HG02678 (cell line): ENCODE results near the gene SRL.
"Not testable (repeated sequence)": the region's sequence is repeated elsewhere in the genome, so short reads cannot be mapped to it uniquely, and the experiment has no call there.

Experiments
- ATAC-seq: cut with Tn5 transposase; IDR thresholded peaks from one replicate; pipeline ENCODE4 v1.9.1; 2021; ENCODE audit warnings: mild to moderate bottlenecking, moderate library complexity; ENCODE audit not compliant: unreplicated experiment

Gene SRL

GRCh38 chr16:4261557-4262172, 19.8 kb upstream of the SRL start:
- no peak for ATAC-seq

GRCh38 chr16:4260360-4260759, 18.5 kb upstream of the SRL start:
- no peak for ATAC-seq

DNA sequence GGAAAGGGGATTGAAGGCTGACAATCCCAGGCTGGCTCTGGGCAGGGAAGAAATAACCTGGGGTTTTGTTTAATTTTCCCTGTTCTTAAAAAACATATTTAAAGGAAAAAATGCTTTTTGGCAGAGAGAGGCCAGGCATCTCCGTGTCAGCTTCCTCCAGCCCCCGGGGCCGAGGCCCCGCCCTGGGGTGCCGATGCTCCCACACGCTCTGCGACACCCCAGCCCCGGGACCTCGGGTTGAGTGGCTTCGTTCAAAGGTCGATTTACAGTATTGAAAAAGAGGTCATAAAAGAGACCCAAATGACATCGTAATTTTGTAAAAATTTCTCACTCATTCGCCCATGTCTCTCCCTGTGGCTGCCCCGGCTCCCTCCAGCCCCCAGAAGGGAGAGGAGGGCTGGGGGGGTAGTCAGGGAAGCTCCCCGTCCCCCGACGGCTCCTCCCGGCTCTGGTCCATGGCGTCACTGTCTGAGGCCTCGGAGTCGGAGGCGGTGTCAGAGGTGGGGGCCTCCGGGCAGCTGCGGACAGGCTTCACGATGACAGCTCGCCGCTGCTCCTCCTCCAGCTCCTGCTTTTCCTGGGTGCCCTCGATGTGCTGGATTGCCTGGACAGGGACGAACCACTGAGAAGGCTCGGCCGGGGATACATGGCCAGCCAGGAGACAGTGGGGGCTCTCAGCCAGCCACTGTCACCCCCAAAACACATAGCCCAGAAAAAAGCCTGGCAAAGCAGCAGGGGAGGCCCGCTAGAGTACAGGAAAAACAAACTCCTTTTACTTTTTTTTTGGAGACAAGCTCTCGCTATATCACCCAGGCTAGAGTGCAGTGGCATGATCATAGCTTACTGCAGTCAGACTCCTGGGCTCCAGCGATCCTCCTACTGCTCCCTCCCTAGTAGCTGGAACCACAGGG, 16.0 kb upstream of the SRL start:
- no peak for ATAC-seq

DNA sequence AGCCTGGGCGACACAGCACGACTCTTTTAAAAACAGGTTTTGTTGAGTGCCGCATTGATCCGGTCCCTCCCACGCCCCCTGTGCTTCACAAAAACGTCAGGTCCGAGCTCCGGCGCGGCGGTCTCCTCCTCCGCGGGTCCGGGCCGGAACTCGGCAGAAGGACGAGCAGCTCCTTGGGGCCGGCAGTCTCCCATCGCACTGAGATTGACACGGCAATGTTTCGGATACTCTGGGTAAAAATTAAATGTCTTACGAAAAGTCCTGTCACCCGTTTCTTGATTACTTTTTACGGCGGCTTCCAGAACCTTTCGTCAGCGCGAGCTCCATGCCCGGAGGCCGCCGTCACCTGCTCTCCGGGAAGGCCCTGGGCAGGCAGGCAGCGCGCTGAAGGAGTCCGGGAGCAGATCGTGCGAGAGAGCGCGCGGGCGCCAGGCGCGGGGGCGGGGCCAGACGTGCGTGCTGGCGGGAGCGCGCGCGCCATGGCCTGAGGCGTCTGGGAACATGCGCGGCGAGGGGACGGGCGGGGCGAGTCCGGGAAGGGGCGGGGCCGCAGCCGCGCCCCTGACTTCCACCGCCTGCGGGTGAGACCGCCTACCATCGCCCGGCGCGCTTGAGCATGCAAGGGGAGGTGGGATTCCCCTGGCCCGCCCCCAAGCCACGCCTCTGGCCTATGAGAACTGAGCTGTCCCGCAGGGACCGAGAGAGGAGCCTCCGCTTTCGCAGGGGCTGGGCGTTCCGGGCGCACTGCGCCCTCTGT, 11.7 kb upstream of the SRL start:
- peak; percentile 94 for ATAC-seq

DNA sequence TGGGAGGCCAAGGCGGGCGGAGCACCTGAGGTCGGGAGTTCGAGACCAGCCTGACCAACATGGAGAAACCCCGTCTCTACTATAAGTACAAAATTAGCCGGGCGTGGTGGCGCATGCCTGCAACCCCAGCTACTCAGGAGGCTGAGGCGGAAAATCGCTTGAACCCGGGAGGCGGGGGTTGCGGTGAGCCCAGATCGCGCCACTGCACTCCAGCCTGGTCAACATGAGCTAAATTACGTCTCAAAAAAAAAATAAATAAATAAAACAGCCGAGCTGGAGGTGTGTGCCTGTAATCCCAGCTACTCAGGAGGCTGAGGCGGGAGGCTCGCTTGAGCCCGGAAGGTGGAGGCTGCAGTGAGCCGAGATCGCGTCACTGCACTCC, 11.1 kb upstream of the SRL start:
- ATAC-seq: not testable (repeated sequence)

DNA sequence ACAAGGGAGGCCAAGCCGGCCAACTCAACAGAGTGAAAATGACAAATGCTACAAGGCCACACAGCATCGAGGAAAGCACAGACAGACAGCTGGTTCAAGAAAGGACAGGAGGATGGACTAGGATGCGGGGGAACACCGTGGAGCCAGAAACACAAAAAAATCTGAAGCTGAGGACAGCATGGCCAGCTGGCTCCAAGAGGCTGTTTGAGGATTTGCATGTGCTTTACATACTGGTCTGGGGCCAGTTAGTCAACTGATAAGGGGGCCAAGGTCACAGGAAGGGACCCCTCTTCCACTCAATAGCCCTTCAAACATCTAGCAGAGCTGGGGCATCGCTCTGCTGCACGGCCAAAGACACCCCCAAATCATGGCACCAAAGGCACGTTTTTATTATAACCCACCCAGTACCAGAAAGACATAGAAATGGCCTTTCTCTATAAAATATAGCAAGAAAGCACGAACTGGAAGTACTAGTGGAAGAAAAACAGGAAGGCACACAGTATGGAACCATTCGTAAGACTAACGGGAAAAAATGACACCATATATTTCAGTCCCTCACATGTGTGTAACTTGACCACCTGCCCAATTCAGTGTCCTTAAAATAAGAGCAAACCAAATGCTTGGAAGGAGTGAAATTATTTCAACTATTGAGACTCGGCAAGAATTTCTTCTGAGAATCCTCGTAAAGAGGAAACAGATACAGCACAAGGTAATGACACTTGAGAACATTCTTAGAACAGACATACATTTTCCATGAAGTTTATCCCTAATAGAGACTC, 7.8 kb upstream of the SRL start:
- ATAC-seq: no peak

DNA sequence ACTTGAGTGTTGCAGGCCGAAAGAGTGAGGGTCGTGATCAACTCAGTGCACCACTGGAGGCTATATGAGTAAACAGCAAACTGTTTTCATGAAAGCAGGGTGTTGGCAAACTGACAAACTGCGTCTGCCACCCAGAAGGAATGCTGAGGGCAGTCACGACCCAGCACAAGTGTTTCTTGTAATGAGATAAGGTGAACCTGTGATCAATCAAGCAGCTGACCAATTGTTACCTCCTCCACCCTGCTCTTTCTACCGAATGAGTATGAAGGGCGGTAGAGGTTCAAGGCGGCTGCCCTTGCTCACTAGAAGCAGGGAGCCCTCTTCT, 5.5 kb upstream of the SRL start:
- ATAC-seq: no peak

- ATAC-seq: no peak
These were observed 5.0 kb upstream of the SRL start for GRCh38 chr16:4246777-4247459.

DNA sequence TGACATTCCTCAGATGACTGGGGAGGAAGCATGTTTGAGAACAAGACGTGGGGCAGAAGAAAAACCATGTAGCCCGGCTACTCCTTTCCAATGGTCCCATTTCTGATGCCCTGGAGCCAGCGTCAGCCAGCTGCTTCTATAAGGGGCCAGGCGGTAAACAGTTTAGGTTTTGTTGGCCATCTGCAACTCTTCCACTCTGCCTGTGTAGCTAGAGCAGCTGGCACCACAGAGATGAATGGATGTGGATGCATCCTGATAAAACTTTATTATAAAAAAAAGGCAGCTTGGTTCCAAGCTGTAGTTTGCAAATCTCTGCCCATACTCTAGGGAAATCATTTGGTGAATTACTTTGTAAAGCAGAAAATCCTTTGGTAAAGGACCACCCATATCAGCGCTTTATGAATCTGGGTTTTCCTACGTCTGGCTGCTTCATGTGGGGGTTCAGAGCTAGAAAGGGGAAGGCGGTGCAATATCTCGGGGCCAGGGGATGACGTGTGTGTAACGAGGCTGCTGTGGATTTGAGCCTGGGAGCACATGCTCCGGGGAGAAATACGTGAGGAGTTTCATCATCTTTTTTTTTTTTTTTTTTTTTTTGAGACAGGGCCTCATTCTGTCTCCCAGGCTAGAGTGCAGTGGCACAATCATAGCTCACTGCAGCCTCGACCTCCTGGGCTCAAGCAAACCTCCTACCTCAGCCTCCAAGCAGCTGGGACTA, 3.4 kb upstream of the SRL start:
- no peak for ATAC-seq

DNA sequence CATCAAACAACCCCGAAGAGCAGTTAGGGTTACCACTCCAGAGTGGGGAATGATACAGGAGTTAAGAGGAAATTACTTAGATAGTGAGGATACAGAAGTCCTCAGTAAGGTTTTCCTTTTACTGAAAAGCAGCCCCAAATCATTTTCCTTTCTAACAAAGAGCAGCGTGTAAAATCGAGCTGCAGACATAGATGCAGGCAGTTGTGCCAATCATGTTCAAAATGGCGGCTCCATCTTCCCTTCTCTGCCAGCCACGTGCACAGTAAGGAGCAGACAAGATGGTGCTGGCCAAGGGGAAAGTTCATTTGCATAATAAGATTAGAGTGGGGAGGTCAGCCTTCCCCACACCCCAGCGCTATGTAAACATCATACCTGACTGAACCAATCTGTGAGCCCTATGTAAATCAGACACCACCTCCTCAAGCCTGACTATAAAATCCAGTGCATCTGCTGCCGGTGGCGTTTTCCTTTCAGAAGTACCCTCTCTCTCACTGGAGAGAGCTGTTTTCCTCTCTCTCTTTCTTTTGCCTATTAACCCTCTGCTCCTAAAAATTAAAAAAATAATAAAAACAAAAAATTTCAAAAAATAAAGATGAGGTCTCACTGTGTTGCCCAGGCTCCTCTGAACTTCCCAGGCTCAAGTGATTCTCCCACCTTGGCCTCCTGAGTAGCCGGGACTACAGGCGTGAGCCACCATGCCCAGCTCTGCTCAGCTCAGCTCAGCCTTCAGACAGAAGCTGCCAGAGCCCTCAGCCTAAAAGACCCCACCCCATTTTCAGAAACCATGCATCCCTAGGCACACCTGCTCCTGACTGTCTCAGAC, 2.6 kb upstream of the SRL start:
- ATAC-seq: no peak

DNA sequence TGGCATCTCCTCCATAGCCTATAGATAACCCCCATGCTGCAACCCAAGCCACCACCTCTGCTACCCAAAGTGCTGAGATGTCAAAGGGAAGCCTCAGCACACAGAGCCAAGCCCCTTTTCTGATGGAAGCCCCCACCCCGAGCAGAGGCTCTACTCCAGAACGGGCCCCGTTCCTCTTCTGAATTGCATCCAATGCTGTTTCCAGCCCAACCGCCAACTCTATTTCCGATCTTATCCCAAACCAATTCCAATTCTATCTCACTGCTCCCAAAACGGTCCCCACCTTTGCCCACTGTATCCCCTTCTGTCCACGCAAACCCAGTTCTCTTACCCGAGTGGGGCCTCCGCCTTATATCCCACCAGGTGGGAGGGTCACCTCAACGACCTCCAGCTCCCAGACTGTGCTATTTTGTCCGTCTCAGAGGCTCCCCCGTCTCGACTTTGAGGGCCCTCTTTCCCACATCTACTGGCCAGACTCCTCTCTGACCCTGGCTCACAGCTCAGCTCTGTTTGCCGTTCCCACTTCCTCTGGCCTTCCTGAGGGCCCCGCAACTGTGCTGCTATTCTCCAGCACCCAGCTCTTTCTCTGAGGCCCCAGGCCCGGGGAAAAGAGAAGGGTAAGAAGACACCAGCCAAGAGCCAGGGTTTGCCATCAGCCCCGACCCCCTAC, 487 bp downstream of the SRL start:
- no peak for ATAC-seq

DNA sequence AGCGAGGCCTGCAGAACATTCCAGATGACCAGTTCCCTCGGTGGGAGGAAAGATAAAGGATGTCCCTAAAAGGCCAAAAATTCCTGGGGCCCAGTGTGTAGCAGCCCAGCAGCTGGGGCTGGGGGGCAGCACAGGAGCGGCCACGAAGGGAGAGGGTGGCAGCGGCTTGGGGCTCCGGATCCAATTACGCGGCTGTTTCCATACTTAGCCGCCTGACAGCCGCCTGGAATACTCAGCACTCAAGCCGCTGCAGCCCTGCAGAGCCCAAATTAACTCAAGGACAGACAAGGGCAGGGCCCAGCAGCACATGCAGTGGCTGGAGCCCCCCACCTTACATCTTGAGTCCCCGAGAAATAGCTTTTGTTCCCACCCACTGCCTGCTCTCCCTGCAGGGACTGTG, 1.3 kb downstream of the SRL start:
- ATAC-seq: no peak

DNA sequence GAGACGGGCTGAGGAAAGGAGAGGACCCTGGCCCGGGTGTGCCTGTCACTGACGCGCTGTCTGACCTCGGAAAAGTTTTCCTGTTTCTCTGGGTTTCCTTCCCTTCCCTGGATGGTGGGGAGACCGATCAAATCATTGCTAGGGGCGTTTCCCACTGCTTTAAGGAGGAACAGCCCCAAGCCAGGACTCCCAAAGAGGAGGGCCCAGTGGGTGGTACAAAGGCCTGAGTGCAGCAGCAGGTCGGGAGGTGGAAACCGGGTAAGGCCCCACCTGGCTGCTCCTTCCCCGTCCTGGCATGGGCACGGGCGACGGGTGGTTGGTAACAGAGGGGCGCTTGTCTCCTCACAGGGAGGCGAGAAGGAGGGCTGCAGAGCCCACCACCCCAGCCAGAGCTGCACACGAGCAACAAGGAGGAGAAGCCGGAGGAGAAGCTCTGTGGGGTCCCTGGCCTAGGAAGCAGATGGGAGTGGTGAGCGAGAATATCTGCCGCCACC, 2.2 kb downstream of the SRL start:
- no peak for ATAC-seq

- ATAC-seq: no peak
These were observed 2.9 kb downstream of the SRL start for GRCh38 chr16:4239020-4239419.

- ATAC-seq: no peak
These were observed 8.4 kb downstream of the SRL start for GRCh38 chr16:4233431-4233830.

- ATAC-seq: no peak
These were observed 9.1 kb downstream of the SRL start for GRCh38 chr16:4232541-4233386.

DNA sequence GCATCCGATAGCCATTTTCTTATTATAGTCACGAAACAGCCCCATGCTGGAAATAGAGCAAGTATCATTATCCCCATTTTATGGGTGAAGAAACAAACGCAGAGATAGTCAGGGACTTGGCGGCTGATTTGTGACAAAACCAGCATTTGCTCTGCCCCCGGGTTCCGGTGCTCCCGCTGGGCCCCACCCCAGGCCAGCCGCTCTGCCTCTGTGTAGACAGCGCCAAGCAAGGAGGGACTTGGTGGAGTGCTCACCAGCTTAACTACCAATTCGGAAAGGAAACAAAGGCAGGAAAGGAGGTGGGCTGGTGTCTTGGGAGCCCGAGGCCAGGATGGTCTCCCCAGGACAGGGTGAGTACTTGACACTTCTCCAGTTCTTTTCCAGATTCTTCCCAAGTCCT, 10.0 kb downstream of the SRL start:
- ATAC-seq: no peak
